GM18868 (cell line): Measurements from ENCODE around the gene CTSG.
A peak's percentile ranks its signal among the peaks of the same experiment; 100 is the strongest.
"Not testable (repeated sequence)": the region's sequence is repeated elsewhere in the genome, so short reads cannot be mapped to it uniquely, and the experiment has no call there.

ENCODE experiments used
- ATAC-seq: cut with Tn5 transposase; IDR thresholded peaks from one replicate; pipeline ENCODE4 v1.9.1; 2021; ENCODE audit warnings: mild to moderate bottlenecking, moderate library complexity; ENCODE audit not compliant: unreplicated experiment

CTSG gene

DNA sequence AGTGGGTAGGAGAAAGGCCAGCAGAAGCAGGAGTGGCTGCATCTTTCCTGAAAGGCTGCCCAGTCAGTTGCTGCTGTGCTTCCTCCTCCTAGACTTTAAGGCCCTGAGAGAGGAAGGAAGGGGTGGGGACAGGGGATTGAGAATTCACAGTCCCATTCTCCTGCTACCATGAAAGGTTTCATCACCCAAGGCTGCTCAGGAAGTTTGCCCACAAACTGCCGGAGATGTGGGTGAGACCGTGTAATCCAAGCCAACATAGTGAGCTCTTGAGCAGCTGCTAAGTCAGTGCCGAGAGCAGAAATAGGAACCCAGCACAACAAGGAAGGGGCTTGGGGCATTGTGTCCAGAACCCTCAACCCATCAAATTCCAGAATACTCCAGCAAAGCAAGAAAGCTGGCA, at the start of gene CTSG:
Gene CTSG (minus strand): TSS at position 69 of the 400 bp plus-strand sequence. CDS start 27 bp downstream, at position 42.
- ATAC-seq: no peak

DNA sequence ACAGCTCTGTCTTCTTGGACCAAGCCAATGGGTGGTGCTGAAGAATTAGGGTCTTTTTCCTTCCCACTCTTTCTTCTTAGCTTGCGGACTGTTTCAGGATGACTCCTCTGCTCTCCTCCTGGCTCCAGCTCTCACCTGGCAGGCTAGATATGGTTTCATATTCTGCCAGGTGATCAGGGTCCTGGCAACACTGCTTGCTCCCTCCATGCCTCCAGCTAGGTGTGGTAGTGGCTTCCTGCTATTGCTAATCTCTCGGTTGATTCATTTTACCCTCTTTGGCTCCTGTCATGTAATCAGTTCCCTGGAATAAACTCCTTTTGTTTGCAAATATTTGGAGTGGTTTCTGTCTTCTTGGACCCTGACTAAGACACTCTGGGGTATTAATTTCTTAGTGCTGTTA, 37.7 kb upstream of the CTSG start:
- ATAC-seq: no peak

- no peak for ATAC-seq
Observed at GRCh38 chr14:24613241-24613640, 37.2 kb upstream of the CTSG start.

GRCh38 chr14:24612196-24612595, 36.1 kb upstream of the CTSG start:
- ATAC-seq: no peak

GRCh38 chr14:24609655-24610344, 33.8 kb upstream of the CTSG start, which contains the start of gene GZMH:
Gene GZMH (minus strand): TSS chr14:24609685. CDS start chr14:24609613, 72 bp downstream.
- no peak for ATAC-seq

GRCh38 chr14:24607635-24608514, 31.8 kb upstream of the CTSG start:
- ATAC-seq: no peak

DNA sequence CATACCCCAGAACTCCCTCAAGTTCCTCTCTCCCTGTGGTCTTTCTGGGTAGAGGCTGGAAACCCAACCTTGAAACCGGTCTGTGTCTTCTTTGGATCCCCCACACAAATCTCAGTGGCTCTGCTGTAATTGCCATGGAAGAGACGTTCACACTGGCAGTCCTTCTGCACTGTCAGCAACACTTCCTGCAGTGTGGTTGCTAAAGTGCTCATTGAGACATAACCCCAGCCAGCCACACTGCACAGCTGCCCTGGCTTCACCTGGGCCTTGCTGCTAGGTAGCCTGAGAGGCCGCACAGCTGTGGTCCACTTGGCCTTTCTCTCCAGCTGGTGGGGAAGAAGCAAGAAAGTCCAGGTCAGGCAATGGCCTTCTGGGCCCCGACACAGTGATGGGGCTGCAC, 31.0 kb upstream of the CTSG start:
- ATAC-seq: no peak

- no peak for ATAC-seq
Observed at GRCh38 chr14:24606297-24606696, 30.2 kb upstream of the CTSG start.

DNA sequence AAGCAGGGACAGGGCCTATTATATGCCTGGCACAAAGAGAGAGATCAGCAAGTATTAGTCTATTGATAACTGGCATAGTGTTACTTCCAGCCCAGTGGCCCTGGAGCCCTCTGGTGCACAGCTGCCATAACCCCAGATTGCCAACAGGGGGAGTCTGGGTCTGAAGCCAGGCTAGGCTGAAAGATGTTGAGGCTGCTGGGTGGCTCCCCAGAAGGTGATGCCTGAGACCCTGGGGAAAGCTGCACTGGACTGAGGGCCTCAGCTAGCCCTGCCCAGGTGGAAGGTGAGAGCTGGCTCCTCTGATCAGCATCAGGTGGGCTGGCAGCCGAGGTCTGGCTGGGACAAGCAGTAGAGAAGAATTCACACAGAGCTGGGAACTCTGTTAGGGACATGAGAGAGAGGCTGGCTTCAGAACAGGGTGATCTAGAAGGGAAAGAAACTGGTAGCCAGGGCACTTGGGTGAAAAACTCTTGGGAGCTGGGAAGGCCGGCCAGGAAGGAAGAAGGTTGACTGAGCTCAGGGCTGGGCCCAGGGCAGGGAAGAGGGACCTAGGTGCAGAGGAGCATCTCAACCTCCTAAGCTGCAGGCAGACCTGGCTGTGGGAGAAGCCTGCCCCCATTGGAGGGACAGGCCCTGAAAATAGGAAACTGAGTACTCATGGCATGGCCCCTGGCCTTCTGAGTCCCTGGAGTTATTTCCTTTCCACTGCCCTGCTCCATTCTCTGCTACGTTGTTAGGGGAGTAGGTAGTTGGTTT, 29.6 kb upstream of the CTSG start:
- ATAC-seq: peak; percentile 94

DNA sequence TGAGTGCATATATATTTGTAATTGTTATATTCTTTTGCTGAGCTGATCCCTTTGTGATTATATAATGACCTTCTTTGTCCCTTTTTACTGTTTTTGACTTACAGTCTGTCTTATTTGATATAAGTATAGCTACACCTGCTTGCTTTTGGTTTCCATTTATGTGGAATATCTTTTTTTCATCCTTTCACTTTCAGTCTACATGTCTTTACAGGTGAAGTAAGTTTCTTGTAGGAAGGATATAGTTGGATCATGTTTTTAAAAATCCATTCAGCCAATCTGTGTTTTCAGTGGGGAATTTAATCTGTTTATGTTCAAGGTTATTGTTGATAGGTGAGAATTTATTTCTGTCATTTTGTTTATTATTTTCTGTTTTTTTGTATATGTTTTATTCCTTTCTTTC, 21.4 kb upstream of the CTSG start:
- ATAC-seq: peak; percentile 46

DNA sequence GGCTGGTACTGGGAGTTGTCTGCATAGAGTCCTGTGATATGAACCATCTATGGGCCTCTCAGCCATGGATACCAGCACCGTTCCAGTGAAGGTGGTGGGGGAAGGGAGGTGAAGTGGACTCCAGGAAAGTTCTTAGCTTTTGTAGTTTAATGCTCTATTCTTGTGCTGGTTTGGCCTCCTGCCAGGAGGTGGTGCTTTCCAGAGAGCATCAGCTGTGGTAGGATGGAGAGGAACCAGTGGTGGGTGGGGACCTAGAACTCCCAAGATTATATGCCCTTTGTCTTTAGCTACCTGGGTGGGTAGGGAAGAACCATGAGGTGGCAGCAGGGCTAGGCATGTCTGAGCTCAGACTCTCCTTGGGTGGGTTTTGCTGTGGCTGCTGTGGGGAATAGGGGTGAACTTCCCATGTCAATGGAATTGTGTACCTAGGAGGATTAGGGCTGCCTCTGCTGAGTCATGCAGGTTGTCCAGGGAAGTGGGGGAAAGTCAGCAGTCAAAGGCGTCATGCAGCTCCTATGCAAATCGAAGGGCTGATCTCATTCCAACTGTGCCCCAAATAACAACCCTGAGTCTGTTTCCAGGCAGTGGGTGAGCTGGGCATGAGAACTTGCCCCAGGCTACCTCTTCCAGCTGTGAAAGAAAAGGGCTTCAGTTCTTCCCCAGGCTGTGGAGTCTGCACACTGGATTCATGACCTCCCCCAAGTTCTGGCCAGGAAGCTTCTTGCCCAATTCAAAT, 19.2 kb upstream of the CTSG start:
- no peak for ATAC-seq

- ATAC-seq: not testable (repeated sequence)
Observed at GRCh38 chr14:24591004-24591403, 15.0 kb upstream of the CTSG start.

- not testable (repeated sequence) for ATAC-seq
Observed at GRCh38 chr14:24584402-24584801, 8.4 kb upstream of the CTSG start.

DNA sequence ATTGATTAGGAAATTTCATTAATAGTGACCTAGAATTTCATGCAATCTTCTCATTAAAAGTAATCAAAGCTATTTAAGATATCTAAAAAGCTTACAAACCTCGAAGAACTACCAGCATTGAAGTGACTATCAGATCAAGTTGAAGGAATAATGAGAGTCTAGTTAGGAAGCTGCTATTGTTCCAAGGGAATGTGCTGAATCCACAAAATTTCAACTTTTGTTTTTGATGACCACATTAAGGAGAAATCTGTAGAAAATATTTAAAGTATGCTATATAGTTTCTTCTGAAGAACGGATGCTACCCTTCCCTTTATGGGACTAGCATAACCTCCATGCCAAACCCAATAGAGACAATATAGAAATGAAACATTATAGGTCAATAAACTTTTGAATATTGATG, 2.5 kb upstream of the CTSG start:
- ATAC-seq: no peak

- no peak for ATAC-seq
Observed at GRCh38 chr14:24576771-24577170, 721 bp upstream of the CTSG start.

DNA sequence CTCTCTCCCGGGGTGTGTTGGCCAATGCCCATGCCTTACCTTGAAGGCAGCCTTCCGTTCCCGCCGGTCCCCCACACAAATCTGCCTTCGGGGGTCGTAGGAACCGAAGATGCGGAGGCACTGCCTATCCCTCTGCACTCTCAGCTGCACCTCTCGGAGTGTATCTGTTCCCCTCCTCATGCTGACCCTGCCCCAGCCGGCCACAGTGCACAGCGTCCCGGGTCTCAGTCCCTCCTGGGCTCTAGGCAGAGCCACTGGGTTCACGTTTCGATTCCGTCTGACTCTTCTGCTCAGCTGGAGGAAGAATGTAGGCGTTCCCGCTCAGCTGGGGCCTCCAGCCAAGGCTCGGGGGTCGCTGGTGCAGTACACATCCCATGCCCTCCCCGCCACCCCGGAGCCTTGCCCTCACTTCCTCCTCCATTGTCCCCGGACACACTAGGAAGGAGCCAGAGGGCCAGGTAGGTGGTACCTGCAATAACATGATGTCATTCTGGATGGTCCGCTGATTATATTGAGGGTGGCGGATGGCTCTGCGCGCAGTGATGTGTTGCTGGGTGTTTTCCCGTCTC, 1.8 kb downstream of the CTSG start:
- ATAC-seq: no peak

- no peak for ATAC-seq
Observed at GRCh38 chr14:24566318-24566717, 9.7 kb downstream of the CTSG start.

- ATAC-seq: no peak
Observed at GRCh38 chr14:24565766-24566165, 10.3 kb downstream of the CTSG start.

DNA sequence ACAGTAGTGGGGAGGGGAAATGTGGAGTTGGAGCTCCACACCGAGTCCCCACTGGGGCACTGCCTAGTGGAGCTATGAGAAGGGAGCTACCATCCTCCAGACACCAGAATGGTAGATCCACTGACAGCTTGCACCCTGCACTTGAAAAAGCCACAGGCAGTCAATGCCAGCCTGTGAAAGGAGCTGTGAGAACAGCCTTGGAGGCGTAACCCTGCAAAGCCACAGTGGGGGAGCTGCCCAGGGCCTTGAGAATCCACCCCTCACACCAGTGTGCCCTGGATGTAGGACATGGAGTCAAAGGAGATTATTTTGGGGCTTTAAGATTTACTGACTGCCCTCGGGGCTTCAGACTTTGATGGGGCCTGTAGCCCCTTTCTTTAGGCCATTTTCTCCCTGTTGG, 12.5 kb downstream of the CTSG start:
- ATAC-seq: no peak

- ATAC-seq: no peak
Observed at GRCh38 chr14:24556756-24557155, 19.3 kb downstream of the CTSG start.
